ENCODE results near the gene KCNC1.

KCNC1 gene

GRCh38 chr11:17755891-17756290, 21.3 kb downstream of the KCNC1 start:
- DNase-seq (ENCODE audit: low spot score) = no peak

DNA sequence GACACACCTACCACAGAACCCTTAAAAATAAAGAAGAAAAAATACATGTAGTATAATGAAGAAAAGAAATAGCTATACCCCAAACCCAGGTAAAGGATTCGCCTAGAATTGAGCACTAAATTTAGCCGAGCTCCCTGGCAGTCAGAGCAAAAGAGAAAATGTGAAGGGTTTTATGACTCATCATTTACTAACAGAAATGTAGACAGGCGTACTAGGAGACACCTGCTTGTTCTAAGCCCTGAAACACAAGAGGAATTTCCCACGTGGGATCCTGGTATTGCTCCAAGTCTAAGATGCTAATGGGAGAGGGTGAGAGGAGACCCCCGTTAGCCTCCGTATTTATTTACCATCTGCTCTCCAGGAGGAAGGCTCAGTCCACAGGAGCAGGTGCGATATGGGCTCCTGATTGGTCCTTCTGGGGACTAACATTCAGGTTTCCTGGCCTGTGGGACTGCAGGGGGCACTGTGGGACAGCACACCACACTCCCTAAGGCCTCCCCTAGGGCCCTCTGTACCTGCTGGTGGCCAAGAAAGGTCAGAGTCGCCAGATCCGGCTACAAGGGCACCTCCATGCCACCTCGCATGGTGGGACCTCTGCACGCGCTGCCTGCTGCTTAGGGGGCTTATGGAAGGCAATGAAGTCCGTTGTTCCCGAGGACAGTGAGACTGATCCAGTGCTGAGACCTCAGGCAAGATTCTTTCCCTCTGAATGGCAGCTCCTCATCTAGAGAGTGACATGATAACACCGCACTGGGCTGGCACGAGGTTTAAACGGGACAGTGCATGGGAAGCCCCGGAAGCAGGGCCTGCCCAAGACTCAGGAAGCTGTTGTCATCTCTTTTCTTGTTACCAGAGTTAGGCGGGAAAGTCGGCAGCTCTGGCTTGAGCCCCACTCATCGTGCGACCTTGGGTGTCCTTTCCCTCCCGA, 25.8 kb downstream of the KCNC1 start:
- DNase-seq (ENCODE audit: low spot score) = peak; percentile 92

GRCh38 chr11:17762309-17762974, 27.9 kb downstream of the KCNC1 start:
- DNase-seq (ENCODE audit: low spot score) = no peak

DNA sequence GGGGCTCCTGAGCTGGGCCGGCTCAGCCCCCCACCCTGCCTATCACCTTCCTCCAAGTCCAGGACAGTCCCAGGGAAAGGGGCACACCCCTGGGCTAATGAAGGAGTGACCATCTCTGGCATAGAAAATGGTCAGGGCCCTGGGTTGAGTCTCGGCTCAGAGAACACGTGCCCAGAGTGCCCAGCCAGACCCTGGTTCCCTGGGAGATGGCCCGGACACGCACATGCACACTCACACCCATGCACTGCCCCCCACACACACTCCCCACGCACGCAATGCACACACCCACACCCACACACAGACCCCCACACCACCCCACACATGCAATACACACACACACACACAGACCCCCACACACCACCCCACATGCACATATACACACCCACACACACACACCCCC, 28.7 kb downstream of the KCNC1 start:
- no peak for DNase-seq (ENCODE audit: low spot score)

- DNase-seq (ENCODE audit: low spot score) = no peak
Observed at GRCh38 chr11:17763703-17764102, 29.1 kb downstream of the KCNC1 start.

GRCh38 chr11:17764446-17765218, 30.1 kb downstream of the KCNC1 start:
- no peak for DNase-seq (ENCODE audit: low spot score)

DNA sequence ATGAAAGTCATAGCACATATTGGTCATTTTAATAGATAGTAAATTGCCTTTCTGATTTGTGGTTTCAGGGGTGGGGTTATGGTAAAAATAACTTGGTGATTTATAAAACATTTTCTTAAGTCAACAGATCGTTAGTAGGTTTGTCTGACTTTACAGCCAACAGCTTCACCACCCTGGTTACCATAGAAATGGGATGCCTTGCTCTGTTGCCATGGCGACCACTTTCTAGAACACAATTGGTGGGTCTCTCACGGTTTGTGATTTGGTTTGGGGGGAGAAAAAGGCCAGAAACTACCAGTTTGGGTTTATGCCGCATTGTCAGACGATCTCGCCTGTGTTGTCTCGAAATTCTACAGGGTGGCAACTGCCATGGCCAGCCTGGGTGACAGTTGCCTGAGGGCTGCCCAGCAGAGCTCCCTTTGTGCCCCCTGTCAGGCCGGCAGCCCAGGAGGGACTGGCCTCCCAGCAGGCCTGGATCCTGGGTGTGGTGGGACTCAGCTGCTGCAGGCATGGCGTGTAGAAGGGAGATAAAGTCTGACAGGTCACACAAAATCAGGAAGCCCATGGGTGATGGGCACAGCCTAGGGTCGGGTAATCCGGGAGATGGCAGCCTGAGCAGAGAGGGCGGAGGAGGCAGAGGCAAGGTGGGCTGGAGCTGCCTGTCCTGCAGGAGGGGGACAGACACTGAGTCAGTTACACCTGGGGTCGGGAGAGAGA, 30.9 kb downstream of the KCNC1 start:
- DNase-seq (ENCODE audit: low spot score) = no peak

- DNase-seq (ENCODE audit: low spot score) = no peak
Observed at GRCh38 chr11:17766073-17766359, 31.4 kb downstream of the KCNC1 start.

GRCh38 chr11:17766590-17766989, 32.0 kb downstream of the KCNC1 start:
- no peak for DNase-seq (ENCODE audit: low spot score)

DNA sequence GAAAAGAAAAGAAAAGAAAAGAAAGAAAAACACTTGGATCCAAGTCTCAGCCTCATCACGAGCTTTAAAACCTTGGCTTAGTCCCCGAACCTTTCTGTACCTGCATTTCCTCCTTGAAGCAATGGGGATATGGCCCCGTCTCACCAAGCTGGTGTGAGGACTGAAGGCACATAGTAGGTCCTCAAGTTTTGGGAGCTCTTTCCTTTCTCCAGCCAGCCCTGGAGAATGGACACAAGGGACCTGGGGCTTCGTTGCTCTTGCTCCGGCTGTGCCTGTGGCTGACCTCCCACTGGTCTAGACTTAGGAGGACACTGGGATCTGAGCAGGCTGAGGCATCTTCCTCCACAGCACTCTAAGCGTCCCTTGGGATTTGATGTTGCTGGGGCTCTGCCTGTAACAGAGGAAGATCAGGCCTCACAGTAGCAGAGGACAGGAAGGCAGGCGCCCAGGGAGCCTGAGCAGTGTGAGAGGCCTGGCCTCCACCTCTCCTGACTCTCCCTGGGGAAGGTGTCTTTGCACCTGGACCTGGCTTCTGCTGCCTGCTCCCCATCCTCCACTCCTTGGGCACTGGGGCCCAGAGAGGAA, 32.8 kb downstream of the KCNC1 start:
- no peak for DNase-seq (ENCODE audit: low spot score)

DNA sequence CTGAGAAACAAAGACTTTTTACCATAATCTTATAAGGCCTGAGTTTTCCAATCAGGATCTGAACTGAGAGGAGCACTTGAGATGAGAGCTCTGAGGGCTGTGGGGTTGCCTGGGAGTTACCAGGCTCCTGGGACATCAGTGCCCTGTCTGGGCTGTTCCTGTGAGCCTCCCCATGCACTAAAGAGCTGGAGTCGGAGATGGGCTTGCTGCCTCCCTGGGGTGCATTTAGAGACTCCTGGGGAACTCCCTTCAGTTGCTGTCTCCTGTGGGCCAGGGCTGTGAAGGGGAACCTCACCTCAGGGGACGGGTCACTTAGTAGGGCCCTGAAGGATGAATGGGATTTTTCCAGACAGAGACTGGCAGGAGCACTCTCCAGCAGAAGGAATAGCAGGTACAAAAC, 33.3 kb downstream of the KCNC1 start:
- no peak for DNase-seq (ENCODE audit: low spot score)

GRCh38 chr11:17768547-17768946, 34.0 kb downstream of the KCNC1 start:
- no peak for DNase-seq (ENCODE audit: low spot score)

GRCh38 chr11:17769218-17769617, 34.6 kb downstream of the KCNC1 start:
- DNase-seq (ENCODE audit: low spot score) = no peak

GRCh38 chr11:17770048-17770652, 35.6 kb downstream of the KCNC1 start:
- peak; percentile 81 for DNase-seq (ENCODE audit: low spot score)

GRCh38 chr11:17770917-17771316, 36.3 kb downstream of the KCNC1 start:
- no peak for DNase-seq (ENCODE audit: low spot score)

GRCh38 chr11:17771415-17771814, 36.8 kb downstream of the KCNC1 start:
- DNase-seq (ENCODE audit: low spot score) = no peak

GRCh38 chr11:17771841-17772401, 37.3 kb downstream of the KCNC1 start:
- DNase-seq (ENCODE audit: low spot score) = no peak

DNA sequence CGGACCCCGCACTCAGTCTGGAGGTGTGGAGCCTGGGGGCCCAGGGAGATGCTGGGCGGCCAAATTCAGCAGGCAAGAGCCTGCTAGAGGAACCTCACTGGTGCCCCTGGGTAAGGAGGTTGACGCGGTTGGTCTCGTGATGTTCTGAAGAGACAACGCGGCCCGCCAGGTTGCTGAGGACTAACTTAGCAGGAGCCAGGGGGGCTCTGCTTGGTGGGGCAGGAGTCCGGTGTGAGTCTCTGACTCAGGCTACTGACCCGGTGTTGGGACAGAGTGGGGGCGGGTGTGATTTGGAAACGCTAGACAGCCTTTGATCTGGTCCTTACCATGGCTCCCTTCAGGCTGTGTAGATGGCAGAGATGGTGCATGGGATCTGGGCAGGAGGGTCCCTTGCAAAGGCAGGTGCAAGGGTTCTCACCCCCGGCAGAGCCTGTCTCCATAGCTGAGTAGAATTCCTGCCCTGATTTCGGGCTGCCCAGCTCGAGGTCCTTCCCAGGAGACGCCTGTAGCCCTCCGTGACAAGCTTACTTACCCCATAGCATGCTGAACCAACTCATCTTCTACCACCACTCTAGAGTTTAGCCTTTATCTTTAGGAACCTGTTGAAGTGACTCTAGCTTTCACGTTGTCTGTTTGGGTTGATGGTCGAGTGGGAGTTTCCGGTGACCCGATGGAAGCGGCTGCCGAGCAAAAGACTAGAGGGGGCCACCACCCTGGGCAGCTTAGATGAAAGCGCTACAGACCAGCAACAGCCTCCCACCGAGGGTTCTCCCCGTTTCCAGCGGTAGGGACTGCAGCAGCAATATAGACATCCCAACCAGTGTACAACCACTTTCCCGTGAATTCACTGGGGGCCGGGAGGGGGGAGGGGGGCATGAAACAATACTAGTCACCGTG, 38.4 kb downstream of the KCNC1 start:
- no peak for DNase-seq (ENCODE audit: low spot score)

GRCh38 chr11:17773674-17774073, 39.1 kb downstream of the KCNC1 start:
- no peak for DNase-seq (ENCODE audit: low spot score)

All from HuH-7 (cell line).